HepG2 (cell line): ENCODE measurements around the gene S100A10. TPM values are rescaled to one million over a fixed set of nuclear protein-coding genes. Genes with fewer than 3 reads are reported as not detected.

Experiments
- ATAC-seq: fragments of 200-7000 bp; cut with Tn5 transposase; 3 replicates; pipeline ENCODE4 v1.9.1; 2020; ENCODE audit warnings: mild to moderate bottlenecking, moderate library complexity
- BruUV-seq: library from RNA; stranded (reverse); fragments of 400-500 nt; replicated peaks from 2 replicates; lab custom pipeline; 2021; lab: Mats Ljungman, UMichigan
- CTCF ChIA-PET: fragments of 300-600 bp; formaldehyde crosslinking; extraction: SDS; loops from one replicate; lab custom pipeline; 2021; ENCODE audit warnings: low total read pairs, inconsistent platforms, low intra/inter-chr PET ratio; lab: Yijun Ruan, JAX
- POLR2A ChIA-PET: fragments of 350-600 bp; sonication (Branson Sonifier 250); formaldehyde crosslinking; loops from one replicate; lab custom pipeline; 2020; ENCODE audit warnings: antibody characterized with exemption, inconsistent platforms; lab: Yijun Ruan, JAX
- DNase-seq: peaks from one replicate; pipeline ENCODE4 v3.0.0-alpha.2; 2015; ENCODE audit warnings: low spot score
- FAIRE-seq: peaks from 3 replicates; lab custom pipeline; 2011; peaks lifted over from hg19 to GRCh38; lab: Jason Lieb, UNC
- H2AFZ ChIP-seq: one replicate; pipeline ENCODE4 v1.6.1; 2011; ENCODE audit warnings: low read length, inconsistent platforms
- H3K27ac ChIP-seq: fragments of 300-600 bp; 3 replicates; pipeline ENCODE4 v1.8.0; 2011; ENCODE audit warnings: mixed run types, mild to moderate bottlenecking, mixed read lengths, low read length, inconsistent platforms; ENCODE audit not compliant: insufficient read depth; ENCODE audit errors: extremely low read length
- H3K27me3 ChIP-seq, 2 experiments: fragments of 200-600 bp in 1 of 2; 2 replicates in 1 of 2; 3 replicates in 1 of 2; pipeline versions ENCODE4 v1.6.0 to v1.8.0; 2011; ENCODE audit warnings: low read length in 2 of 2, mild to moderate bottlenecking in 2 of 2, moderate library complexity in 2 of 2, inconsistent platforms in 1 of 2; ENCODE audit not compliant: insufficient read depth in 2 of 2, control insufficient read depth in 1 of 2
- H3K36me3 ChIP-seq, 2 experiments: fragments of 200-600 bp in 1 of 2; replicated peaks in 1 of 2; 2 replicates in 1 of 2; 3 replicates in 1 of 2; pipeline versions ENCODE4 v1.5.1 to v1.8.0; 2011; ENCODE audit warnings: low read length in 2 of 2, inconsistent platforms in 1 of 2; ENCODE audit not compliant: insufficient read depth in 2 of 2, control insufficient read depth in 1 of 2
- H3K4me1 ChIP-seq: 2 replicates; pipeline ENCODE4 v1.5.1; 2012; ENCODE audit warnings: low read length, inconsistent platforms; ENCODE audit not compliant: insufficient read depth
- H3K4me2 ChIP-seq: 2 replicates; pipeline ENCODE4 v1.6.0; 2011; ENCODE audit warnings: low read depth, low read length, inconsistent platforms
- H3K4me3 ChIP-seq, 3 experiments: fragments of 200-600 bp in 1 of 3; sonication (generic), shearing (Covaris generic) in 1 of 3; replicated peaks in 1 of 3; 2 replicates each; pipeline ENCODE4 v1.5.1; 2011 to 2016; ENCODE audit warnings: low read length in 3 of 3, inconsistent platforms in 2 of 3, low read depth in 2 of 3, mild to moderate bottlenecking in 2 of 3, control low read depth in 1 of 3, mixed read lengths in 1 of 3; ENCODE audit not compliant: insufficient read depth in 1 of 3
- H3K79me2 ChIP-seq: one replicate; pipeline ENCODE4 v1.6.1; 2011; ENCODE audit warnings: low read length, inconsistent platforms; ENCODE audit not compliant: insufficient read depth
- H3K9ac ChIP-seq: 2 replicates; pipeline ENCODE4 v1.6.0; 2011; ENCODE audit warnings: mild to moderate bottlenecking, low read depth, low read length, inconsistent platforms; ENCODE audit not compliant: insufficient read depth
- H3K9me3 ChIP-seq: 2 replicates; pipeline ENCODE4 v1.5.1; 2012; ENCODE audit warnings: mild to moderate bottlenecking, low read length
- H4K20me1 ChIP-seq: 2 replicates; pipeline ENCODE4 v1.6.0; 2011; ENCODE audit warnings: inconsistent platforms, mild to moderate bottlenecking, low read length, moderate library complexity; ENCODE audit not compliant: insufficient read depth
- ATF3 ChIP-seq: sonication (generic); formaldehyde crosslinking; IDR thresholded peaks from 2 replicates; pipeline ENCODE4 v1.4.0; 2020; ENCODE audit warnings: missing genetic modification reagents
- RFXANK ChIP-seq: IDR thresholded peaks from 2 replicates; pipeline ENCODE4 v1.6.1; 2016
- SNAI1 ChIP-seq: sonication (generic); formaldehyde crosslinking; IDR thresholded peaks from 2 replicates; pipeline ENCODE4 v1.5.0; 2020; ENCODE audit warnings: mild to moderate bottlenecking, missing genetic modification reagents, borderline replicate concordance
- ZBED4 ChIP-seq: sonication (generic); formaldehyde crosslinking; IDR thresholded peaks from 2 replicates; pipeline ENCODE4 v1.4.0; 2020; ENCODE audit warnings: missing genetic modification reagents, borderline replicate concordance
- ZBTB14 ChIP-seq: sonication (generic); formaldehyde crosslinking; IDR thresholded peaks from 2 replicates; pipeline ENCODE4 v1.4.0; 2020; ENCODE audit warnings: missing genetic modification reagents
- ZKSCAN8 ChIP-seq: IDR thresholded peaks from 2 replicates; pipeline ENCODE4 v1.6.1; 2016; ENCODE audit warnings: borderline replicate concordance, missing genetic modification reagents, missing compliant biosample characterization
- ZNF543 ChIP-seq: sonication (generic); formaldehyde crosslinking; IDR thresholded peaks from 2 replicates; pipeline ENCODE4 v1.4.0; 2020; ENCODE audit warnings: mild to moderate bottlenecking, missing genetic modification reagents
- ZNF580 ChIP-seq: IDR thresholded peaks from 2 replicates; pipeline ENCODE4 v1.6.1; 2016; ENCODE audit warnings: low read depth, borderline replicate concordance
- ZNF672 ChIP-seq: sonication (generic); formaldehyde crosslinking; IDR thresholded peaks from 2 replicates; pipeline ENCODE4 v1.8.1; 2022; ENCODE audit warnings: missing genetic modification reagents
- ZNF691 ChIP-seq: sonication (generic); formaldehyde crosslinking; IDR thresholded peaks from 2 replicates; pipeline ENCODE4 v1.4.0; 2020; ENCODE audit warnings: missing genetic modification reagents, low read depth, mild to moderate bottlenecking, borderline replicate concordance
- ZNF784 ChIP-seq: sonication (generic); formaldehyde crosslinking; IDR thresholded peaks from 2 replicates; pipeline ENCODE4 v1.5.1; 2020; ENCODE audit warnings: missing genetic modification reagents, mild to moderate bottlenecking, borderline replicate concordance
- WGBS: methylation state at CpG from one replicate; pipeline ENCODE4 v1.1.6; 2017; ENCODE audit warnings: low lambda C conversion rate; 5-methylcytosine and 5-hydroxymethylcytosine counted together
- in situ Hi-C: cut with HindIII; loops from 2 replicates; pipeline ENCODE4 v1.10.0; 2017; ENCODE audit warnings: low pct_unique_long_range_greater_than_20kb; ENCODE audit not compliant: extremely low pct_ligation_motif_present
- intact Hi-C: fragments of 100-400 bp; cut with micrococcal nuclease; formaldehyde crosslinking; loops from one replicate; pipeline ENCODE4 v1.10.0; 2022; ENCODE audit not compliant: unreplicated experiment
- polyA plus RNA-seq, 8 experiments: library from polyadenylated mRNA; depleted of rRNA in 3 of 8; stranded (reverse) in 7 of 8; unstranded in 1 of 8; fragments of >200 nt; fragmentation: Illumina TruSeq in 4 of 8; extraction: Trizol in 4 of 8; gene quantifications; 2 replicates each; pipeline versions ENCODE4 v1.2.1 to v1.2.3, GENCODE V29; 2011 to 2016; ENCODE audit warnings: low read depth in 4 of 8, missing spikeins in 1 of 8, mixed read lengths in 1 of 8; ENCODE audit not compliant: insufficient read depth in 1 of 8
- total RNA-seq, 5 experiments: library from RNA; depleted of rRNA; stranded (reverse); fragments of >200 nt; fragmentation: Illumina TruSeq; extraction: Trizol; gene quantifications; 2 replicates each; pipeline ENCODE4 v1.2.3, GENCODE V29; 2016; ENCODE audit warnings: low read depth in 1 of 5

The S100A10 gene
- total and polyA plus RNA-seq, 2 of the 13 experiments (the other 11 are each of a cell fraction or from before 2014, with no cell fraction given), result 16.8 to 28.7 TPM

GRCh38 chr1:151963288-151963687 lies 30.4 kb downstream of the S100A10 start:
- Histone ChIP-seq H3K9me3 (no peaks in the 10 kb centered on the region), H3K4me1 (peaks cover 3% of the 10 kb centered on the region), H3K27ac (no peak overlapping the region), H3K27me3 (no peaks in the 10 kb centered on the region; a peak in 1 of 5 replicates), H3K4me2 (no peak overlapping the region), H3K36me3 (no peaks in the 10 kb centered on the region), H4K20me1 (no peaks in the 10 kb centered on the region), H3K79me2 (no peaks in the 10 kb centered on the region), H3K4me3 (no peak overlapping the region), H2AFZ (no peak overlapping the region), H3K9ac (no peak overlapping the region)
- ChIA-PET POLR2A (no interaction called here), CTCF (no interaction called here)
- intact Hi-C loops, result no loop called here
- DNase-seq, result no peak
- TF ChIP-seq ZNF672 (CRISPR knock-in tag) (no peak), ZKSCAN8 (CRISPR knock-in tag) (no peak), ZNF580 (CRISPR knock-in tag) (no peak), ZBTB14 (CRISPR knock-in tag) (no peak), ZNF543 (CRISPR knock-in tag) (no peak), SNAI1 (no peak)
- no peak for ATAC-seq
- no peak for FAIRE-seq
- BruUV-seq, result no TSS peak
- 9% methylated on average over 2 of the region's 2 CpGs for WGBS
- in situ Hi-C loops, result loop anchor here (5.0 kb wide), 1 partner anchor 34 kb away; no protein-coding TSS in a partner anchor

GRCh38 chr1:151961833-151962232 lies 31.8 kb downstream of the S100A10 start:
- Histone ChIP-seq H3K36me3 (no peaks in the 10 kb centered on the region), H3K79me2 (no peaks in the 10 kb centered on the region), H3K27me3 (no peaks in the 10 kb centered on the region; a peak in 1 of 5 replicates), H3K4me3 (no peak overlapping the region), H3K9me3 (no peaks in the 10 kb centered on the region), H3K4me1 (no peaks in the 10 kb centered on the region), H3K4me2 (no peak overlapping the region), H4K20me1 (no peaks in the 10 kb centered on the region), H2AFZ (no peak overlapping the region), H3K27ac (no peak overlapping the region), H3K9ac (no peak overlapping the region)
- FAIRE-seq (no peak), ATAC-seq (no peak), DNase-seq (no peak)
- no TSS peak for BruUV-seq
- ChIA-PET POLR2A (no interaction called here), CTCF (no interaction called here)
- intact Hi-C loops (no loop called here), in situ Hi-C loops (loop anchor here (5.0 kb wide), 1 partner anchor 35 kb away; no protein-coding TSS in a partner anchor)
- 29% methylated on average over 4 of the region's 4 CpGs for WGBS
- TF ChIP-seq ZBED4 (no peak), ZNF784 (CRISPR knock-in tag) (no peak), RFXANK (CRISPR knock-in tag) (no peak), ATF3 (CRISPR knock-in tag) (no peak), ZNF691 (CRISPR knock-in tag) (no peak)
